ENCODE data around the gene ZNF521. TPM values are rescaled to one million over a fixed set of nuclear protein-coding genes. Genes with fewer than 3 reads are reported as not detected.

The ZNF521 gene
- total and polyA plus RNA-seq, 3 experiments from 2014 or later: not detected

DNA sequence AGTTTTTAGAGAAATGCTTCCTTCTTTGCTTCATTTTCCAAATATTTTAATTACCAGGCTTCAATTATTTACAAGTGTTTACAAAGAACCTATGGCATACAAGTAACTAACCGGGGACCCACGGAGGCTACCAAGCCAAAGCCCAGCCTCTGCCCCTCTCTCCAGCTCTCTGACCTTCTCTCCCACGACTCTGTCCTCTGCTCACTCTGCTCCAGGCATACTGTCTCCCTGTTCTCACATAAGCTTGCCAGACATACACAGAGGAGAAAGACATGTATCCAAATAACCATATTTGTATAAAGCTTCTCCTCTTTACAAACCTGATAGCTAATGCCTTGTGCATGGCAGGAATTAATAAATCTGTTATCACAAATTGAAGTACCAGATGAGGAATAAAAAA is 141.3 kb downstream of the ZNF521 start:
- Mint-ChIP-seq H3K36me3 (no peaks in the 10 kb centered on the region), H3K27ac (no peak overlapping the region), H3K4me1 (no peaks in the 10 kb centered on the region), H3K9me3 (peaks cover 0 to 3% (median 0%) of the 10 kb centered on the region in 5 donors), H3K4me3 (no peak overlapping the region), H3K27me3 (peaks cover 0 to 2% of the 10 kb centered on the region in 2 donors)
- POLR2A ChIA-PET: no interaction called here
- no peak for DNase-seq
- Histone ChIP-seq H3K36me3 (ENCODE audit: insufficient read depth, low read length) (no peaks in the 10 kb centered on the region), H3K27me3 (ENCODE audit: insufficient read depth, low read length, poor library complexity, severe bottlenecking) (no peaks in the 10 kb centered on the region), H3K27ac (ENCODE audit: low read depth, low read length) (no peak overlapping the region), H3K4me1 (ENCODE audit: insufficient read depth, low read length) (no peaks in the 10 kb centered on the region), H3K4me3 (ENCODE audit: low read length) (no peak overlapping the region), H3K9me3 (ENCODE audit: low read length) (no peaks in the 10 kb centered on the region)
- CTCF ChIA-PET: no interaction called here

DNA sequence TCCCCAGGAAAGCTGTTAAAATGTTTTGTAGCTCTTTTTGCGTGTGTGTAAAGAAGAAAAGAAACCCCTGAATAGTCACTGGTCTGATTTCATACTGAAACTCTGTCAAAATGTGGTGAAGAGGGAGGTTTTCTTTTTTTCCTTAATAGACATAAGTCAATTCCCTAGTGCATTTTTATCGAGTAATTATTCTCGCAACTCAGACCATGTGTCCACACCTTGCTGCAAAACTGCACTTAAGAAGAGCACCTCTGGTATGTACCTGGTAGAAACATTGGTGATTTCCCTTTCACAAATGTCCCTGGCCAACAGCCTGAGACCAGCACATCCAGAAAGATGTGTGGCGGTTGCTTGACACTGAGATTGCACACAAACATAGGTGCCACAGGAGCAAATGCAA is 159.9 kb downstream of the ZNF521 start:
- Histone ChIP-seq H3K36me3 (ENCODE audit: insufficient read depth, low read length) (no peaks in the 10 kb centered on the region), H3K27me3 (ENCODE audit: insufficient read depth, low read length, poor library complexity, severe bottlenecking) (no peaks in the 10 kb centered on the region), H3K9me3 (ENCODE audit: low read length) (no peaks in the 10 kb centered on the region), H3K4me3 (ENCODE audit: low read length) (no peak overlapping the region), H3K27ac (ENCODE audit: low read depth, low read length) (no peak overlapping the region), H3K4me1 (ENCODE audit: insufficient read depth, low read length) (no peaks in the 10 kb centered on the region)
- H3K36me3 Mint-ChIP-seq: no peaks in the 10 kb centered on the region
- peaks cover 0 to 3% (median 0%) of the 10 kb centered on the region in 5 donors for H3K9me3 Mint-ChIP-seq
- ChIA-PET CTCF (no interaction called here), POLR2A (no interaction called here)
- no peak overlapping the region for H3K27ac Mint-ChIP-seq
- no peaks in the 10 kb centered on the region for H3K4me1 Mint-ChIP-seq
- peaks cover 0 to 3% of the 10 kb centered on the region in 2 donors for H3K27me3 Mint-ChIP-seq
- no peak overlapping the region for H3K4me3 Mint-ChIP-seq
- no peak for DNase-seq

DNA sequence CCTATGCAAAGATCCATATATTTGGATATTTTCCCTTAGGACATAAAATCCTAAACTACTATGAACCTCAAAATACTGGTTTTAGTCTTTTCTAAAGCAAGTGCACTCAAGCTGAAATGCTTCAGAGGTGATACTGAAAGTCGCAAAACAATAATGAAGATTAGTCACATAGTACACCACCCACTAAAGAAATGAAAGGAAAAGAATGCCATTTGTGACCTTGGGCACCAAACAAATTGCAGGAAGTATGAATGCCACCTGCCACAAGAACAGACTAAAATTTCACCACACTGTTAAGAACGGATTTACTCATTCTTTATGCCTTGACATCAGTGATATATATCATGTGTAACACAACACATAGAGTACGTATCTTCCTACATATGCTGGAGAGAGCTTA is 161.5 kb downstream of the ZNF521 start:
- H3K4me1 Mint-ChIP-seq: no peaks in the 10 kb centered on the region
- POLR2A ChIA-PET: no interaction called here

DNA sequence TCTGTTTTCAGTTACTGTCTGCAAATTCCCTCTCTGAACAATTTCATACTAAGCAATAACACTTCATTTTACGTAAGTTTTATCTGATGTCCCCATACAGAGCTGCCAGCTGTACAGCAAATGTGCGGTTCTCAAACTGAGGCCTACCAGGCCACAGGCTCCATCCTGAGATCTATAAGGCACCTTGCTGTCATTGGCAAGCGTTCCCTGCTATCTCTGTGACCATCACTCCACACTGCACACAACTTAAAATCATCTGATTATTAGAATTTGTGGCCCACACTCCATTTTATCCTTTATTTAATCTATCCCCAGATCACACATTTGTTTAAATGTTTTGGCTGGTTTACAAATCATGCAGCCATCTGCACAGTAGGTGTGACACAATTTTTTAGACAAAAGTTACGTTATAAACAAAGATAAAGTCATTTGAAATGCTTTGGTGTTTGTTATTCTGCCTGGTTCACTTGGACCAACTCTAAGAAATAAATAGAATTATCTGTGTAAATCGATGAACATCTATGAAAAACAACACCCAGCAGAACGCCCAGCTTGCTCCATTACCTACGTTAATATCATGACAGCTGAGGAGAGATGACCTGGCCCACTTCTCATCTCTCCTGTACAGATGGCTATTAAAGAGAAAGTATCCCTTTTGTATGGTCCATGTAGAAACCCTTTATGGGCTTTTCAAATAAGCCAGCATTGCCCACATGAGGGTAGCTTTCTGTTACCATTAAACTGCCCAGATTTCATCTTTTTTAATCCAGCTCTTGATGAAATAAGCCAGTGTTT is 162.4 kb downstream of the ZNF521 start:
- Histone ChIP-seq H3K4me3 (ENCODE audit: low read length) (no peak overlapping the region), H3K9me3 (ENCODE audit: low read length) (no peaks in the 10 kb centered on the region), H3K4me1 (ENCODE audit: insufficient read depth, low read length) (no peaks in the 10 kb centered on the region), H3K27me3 (ENCODE audit: insufficient read depth, low read length, poor library complexity, severe bottlenecking) (no peaks in the 10 kb centered on the region), H3K36me3 (ENCODE audit: insufficient read depth, low read length) (no peaks in the 10 kb centered on the region), H3K27ac (ENCODE audit: low read depth, low read length) (no peak overlapping the region)
- POLR2A ChIA-PET: no interaction called here
- Mint-ChIP-seq H3K4me1 (no peaks in the 10 kb centered on the region), H3K27ac (no peak overlapping the region), H3K4me3 (no peak overlapping the region), H3K27me3 (peaks cover 0 to 3% of the 10 kb centered on the region in 2 donors), H3K36me3 (no peaks in the 10 kb centered on the region), H3K9me3 (peaks cover 0 to 3% (median 0%) of the 10 kb centered on the region in 5 donors)
- DNase-seq: no peak
- CTCF ChIA-PET: no interaction called here

More for the DNA sequence above, 161.5 kb downstream of the ZNF521 start:
- Mint-ChIP-seq H3K27ac (no peak overlapping the region), H3K9me3 (peaks cover 0 to 3% (median 0%) of the 10 kb centered on the region in 5 donors), H3K36me3 (no peaks in the 10 kb centered on the region), H3K4me3 (no peak overlapping the region), H3K27me3 (peaks cover 0 to 3% of the 10 kb centered on the region in 2 donors)
- Histone ChIP-seq H3K27me3 (ENCODE audit: insufficient read depth, low read length, poor library complexity, severe bottlenecking) (no peaks in the 10 kb centered on the region), H3K4me1 (ENCODE audit: insufficient read depth, low read length) (no peaks in the 10 kb centered on the region), H3K27ac (ENCODE audit: low read depth, low read length) (no peak overlapping the region), H3K36me3 (ENCODE audit: insufficient read depth, low read length) (no peaks in the 10 kb centered on the region), H3K9me3 (ENCODE audit: low read length) (no peaks in the 10 kb centered on the region), H3K4me3 (ENCODE audit: low read length) (no peak overlapping the region)
- CTCF ChIA-PET: no interaction called here
- DNase-seq: no peak

DNA sequence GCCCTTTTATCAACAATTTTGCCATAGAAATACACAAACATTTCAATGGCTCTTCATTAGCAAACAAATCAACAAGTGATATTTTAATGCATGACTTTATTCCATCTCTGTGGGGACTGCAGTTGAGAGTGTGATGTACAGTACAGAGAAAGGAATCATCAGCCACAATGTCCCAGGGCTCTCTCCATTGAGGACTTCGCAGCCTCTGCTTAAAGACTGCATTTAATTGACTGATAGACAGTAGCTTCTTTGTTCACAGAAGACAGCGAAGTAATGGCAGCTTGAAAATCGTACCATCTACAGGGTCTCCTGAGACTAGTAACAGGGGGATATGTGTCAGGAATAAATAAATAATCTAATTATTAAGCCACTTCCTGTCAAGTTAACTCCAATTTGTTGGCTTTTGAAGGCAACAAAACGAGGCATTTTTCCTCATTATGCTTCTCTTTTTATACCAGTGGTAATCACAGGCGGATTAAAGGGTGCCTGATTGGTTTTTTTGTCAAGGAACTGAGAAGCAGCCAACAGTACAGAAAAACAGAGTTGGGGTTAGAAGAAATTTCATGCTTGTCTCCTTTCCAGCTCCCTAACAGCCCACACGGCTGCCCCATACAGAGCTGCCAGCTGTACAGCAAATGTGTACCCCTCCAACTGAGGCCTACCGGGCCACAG is 164.3 kb downstream of the ZNF521 start:
- POLR2A ChIA-PET: no interaction called here
- peaks cover 0 to 3% (median 0%) of the 10 kb centered on the region in 5 donors for H3K9me3 Mint-ChIP-seq
- peaks cover 0 to 3% of the 10 kb centered on the region in 2 donors for H3K27me3 Mint-ChIP-seq
- Histone ChIP-seq H3K4me1 (ENCODE audit: insufficient read depth, low read length) (no peaks in the 10 kb centered on the region), H3K4me3 (ENCODE audit: low read length) (no peak overlapping the region), H3K36me3 (ENCODE audit: insufficient read depth, low read length) (no peaks in the 10 kb centered on the region), H3K27me3 (ENCODE audit: insufficient read depth, low read length, poor library complexity, severe bottlenecking) (no peaks in the 10 kb centered on the region), H3K27ac (ENCODE audit: low read depth, low read length) (no peak overlapping the region), H3K9me3 (ENCODE audit: low read length) (no peaks in the 10 kb centered on the region)
- CTCF ChIA-PET: no interaction called here
- no peak overlapping the region for H3K27ac Mint-ChIP-seq
- H3K4me3 Mint-ChIP-seq: no peak overlapping the region
- H3K36me3 Mint-ChIP-seq: no peaks in the 10 kb centered on the region
- DNase-seq: no peak
- H3K4me1 Mint-ChIP-seq: no peaks in the 10 kb centered on the region

DNA sequence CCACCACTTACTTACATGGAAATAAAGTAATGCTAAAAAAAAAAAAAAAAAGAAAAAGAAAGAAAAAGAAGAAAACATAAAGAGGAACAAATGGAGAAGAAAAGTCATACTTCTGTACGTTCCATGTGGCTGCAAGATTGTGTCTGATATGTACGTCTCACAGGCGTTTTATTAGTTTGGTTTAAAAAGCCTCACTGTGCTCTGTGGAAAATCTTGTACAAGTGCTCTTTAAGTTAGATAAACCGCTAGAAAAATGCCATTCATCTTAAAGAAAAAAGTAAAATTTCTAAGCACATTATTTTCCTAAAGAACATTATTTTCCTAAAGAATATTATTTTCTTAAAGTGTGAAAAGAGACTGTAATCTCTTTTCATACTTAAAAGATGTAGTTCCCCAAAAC is 165.1 kb downstream of the ZNF521 start:
- no peak overlapping the region for H3K27ac Mint-ChIP-seq
- no peak overlapping the region for H3K4me3 ChIP-seq (ENCODE audit: low read length)

DNA sequence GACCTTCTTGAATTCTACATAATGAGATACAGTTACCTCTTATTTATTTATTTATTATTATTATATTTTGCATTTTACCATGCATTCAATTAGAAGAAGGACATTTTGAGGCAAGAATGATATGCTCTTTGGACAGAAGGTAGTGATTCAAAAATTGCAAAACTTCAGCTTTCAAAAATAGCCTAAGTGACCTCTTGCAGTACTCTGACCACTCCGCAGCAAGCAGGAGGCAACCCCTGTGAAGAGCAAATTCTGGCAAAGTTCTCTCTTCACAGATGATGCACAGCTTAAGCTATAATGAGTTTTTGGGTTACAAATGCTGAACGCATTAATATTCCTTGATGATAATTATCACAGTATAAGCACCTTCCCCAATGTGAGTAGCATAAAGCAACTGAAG is 170.0 kb downstream of the ZNF521 start:
- Mint-ChIP-seq H3K36me3 (no peaks in the 10 kb centered on the region), H3K27me3 (peaks cover 4% of the 10 kb centered on the region in 2 donors), H3K9me3 (no peaks in the 10 kb centered on the region), H3K4me1 (no peaks in the 10 kb centered on the region), H3K27ac (no peak overlapping the region), H3K4me3 (no peak overlapping the region)
- Histone ChIP-seq H3K27ac (ENCODE audit: low read depth, low read length) (no peak overlapping the region), H3K4me3 (ENCODE audit: low read length) (no peak overlapping the region), H3K4me1 (ENCODE audit: insufficient read depth, low read length) (no peaks in the 10 kb centered on the region), H3K27me3 (ENCODE audit: insufficient read depth, low read length, poor library complexity, severe bottlenecking) (no peaks in the 10 kb centered on the region), H3K9me3 (ENCODE audit: low read length) (no peaks in the 10 kb centered on the region), H3K36me3 (ENCODE audit: insufficient read depth, low read length) (no peaks in the 10 kb centered on the region)
- ChIA-PET POLR2A (no interaction called here), CTCF (no interaction called here)
- DNase-seq: no peak

More for the DNA sequence above, 165.1 kb downstream of the ZNF521 start:
- H3K27me3 Mint-ChIP-seq: peaks cover 0 to 3% of the 10 kb centered on the region in 2 donors
- no peaks in the 10 kb centered on the region for H3K9me3 ChIP-seq (ENCODE audit: low read length)
- DNase-seq: no peak
- H3K9me3 Mint-ChIP-seq: peaks cover 0 to 3% (median 0%) of the 10 kb centered on the region in 5 donors
- no peak overlapping the region for H3K27ac ChIP-seq (ENCODE audit: low read depth, low read length)
- H3K4me1 ChIP-seq (ENCODE audit: insufficient read depth, low read length): no peaks in the 10 kb centered on the region
- H3K27me3 ChIP-seq (ENCODE audit: insufficient read depth, low read length, poor library complexity, severe bottlenecking): no peaks in the 10 kb centered on the region
- POLR2A ChIA-PET: no interaction called here
- no peaks in the 10 kb centered on the region for H3K36me3 Mint-ChIP-seq
- CTCF ChIA-PET: no interaction called here
- H3K36me3 ChIP-seq (ENCODE audit: insufficient read depth, low read length): no peaks in the 10 kb centered on the region
- no peaks in the 10 kb centered on the region for H3K4me1 Mint-ChIP-seq
- H3K4me3 Mint-ChIP-seq: no peak overlapping the region

DNA sequence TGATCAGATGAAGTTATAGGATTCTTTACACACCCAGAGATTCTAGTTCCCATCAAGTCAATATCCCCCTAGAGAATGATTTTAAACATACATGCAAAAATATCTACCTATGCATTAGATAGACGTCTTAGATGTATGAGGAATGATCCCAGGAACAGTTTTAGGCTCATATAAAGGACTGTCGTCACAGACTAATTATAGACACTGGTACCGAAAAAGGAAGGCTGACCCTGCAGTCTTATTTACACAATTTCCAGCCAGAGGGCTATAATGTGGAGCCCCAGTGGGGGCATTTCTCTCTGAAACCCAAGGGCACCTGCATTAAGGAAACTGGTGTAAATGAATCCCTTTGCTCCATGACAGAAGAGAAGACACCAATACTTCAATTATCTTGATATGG is 170.4 kb downstream of the ZNF521 start:
- H3K4me1 Mint-ChIP-seq: no peaks in the 10 kb centered on the region
- no peak overlapping the region for H3K4me3 Mint-ChIP-seq
- no peaks in the 10 kb centered on the region for H3K36me3 ChIP-seq (ENCODE audit: insufficient read depth, low read length)
- H3K27me3 Mint-ChIP-seq: peaks cover 4% of the 10 kb centered on the region in 2 donors
- no peaks in the 10 kb centered on the region for H3K36me3 Mint-ChIP-seq
- H3K27ac Mint-ChIP-seq: no peak overlapping the region
- no peak for DNase-seq
- no peaks in the 10 kb centered on the region for H3K27me3 ChIP-seq (ENCODE audit: insufficient read depth, low read length, poor library complexity, severe bottlenecking)
- H3K4me3 ChIP-seq (ENCODE audit: low read length): no peak overlapping the region
- no peaks in the 10 kb centered on the region for H3K9me3 ChIP-seq (ENCODE audit: low read length)
- ChIA-PET POLR2A (no interaction called here), CTCF (no interaction called here)
- no peak overlapping the region for H3K27ac ChIP-seq (ENCODE audit: low read depth, low read length)
- H3K4me1 ChIP-seq (ENCODE audit: insufficient read depth, low read length): no peaks in the 10 kb centered on the region
- H3K9me3 Mint-ChIP-seq: no peaks in the 10 kb centered on the region

Measured in CD8-positive, alpha-beta memory T cell (primary cell).